ENCODE data around the gene YBX1.
"Not testable (repeated sequence)": the region's sequence is repeated elsewhere in the genome, so short reads cannot be mapped to it uniquely, and the experiment has no call there.

YBX1 gene

GRCh38 chr1:42750041-42750440 lies 67.8 kb downstream of the YBX1 start:
- no peak for DNase-seq (ENCODE audit: low read depth)

- not testable (repeated sequence) for DNase-seq (ENCODE audit: low read depth)
Measured at GRCh38 chr1:42751511-42752070, 69.4 kb downstream of the YBX1 start.

DNA sequence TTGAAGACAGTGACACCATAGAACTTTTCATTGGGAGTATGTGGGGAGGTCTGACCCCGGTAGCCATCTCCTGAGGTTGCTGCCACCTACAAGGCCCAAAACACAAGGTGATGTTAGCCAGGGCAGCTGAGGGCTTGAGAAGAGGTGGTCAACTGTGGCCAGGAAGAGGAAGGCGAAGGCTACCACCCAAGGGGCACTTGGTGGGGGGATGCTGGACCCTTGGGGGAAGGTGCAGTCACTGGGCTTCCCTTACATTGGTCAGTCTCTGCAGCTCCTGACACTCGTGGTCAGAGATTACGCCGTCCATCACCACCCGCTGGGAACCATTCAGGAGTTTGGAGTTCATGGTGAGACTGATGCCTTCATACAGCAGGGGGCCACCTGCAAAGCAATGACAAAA lies 70.1 kb downstream of the YBX1 start:
- DNase-seq (ENCODE audit: low read depth): no peak

DNA sequence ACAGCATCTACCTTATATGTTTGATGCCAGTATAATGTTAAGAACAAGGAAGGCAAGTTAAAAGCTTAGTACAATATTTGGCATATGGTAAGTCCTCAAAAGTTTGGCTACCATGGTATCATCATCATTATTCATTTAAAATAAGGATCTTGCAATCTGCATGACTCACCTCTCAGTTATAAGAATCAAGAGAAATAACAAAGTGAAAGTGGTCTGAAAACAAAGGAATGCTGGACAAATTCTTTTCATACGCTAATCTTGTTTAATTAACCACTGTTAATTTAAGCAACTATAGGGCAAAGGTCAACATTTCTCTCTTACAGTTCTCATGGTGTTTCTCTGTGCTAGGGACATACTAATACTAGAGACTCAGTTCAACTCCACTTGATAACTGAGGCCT lies 70.9 kb downstream of the YBX1 start:
- DNase-seq (ENCODE audit: low read depth): no peak

Data from stimulated activated CD8-positive, alpha-beta memory T cell treated with anti-CD3 and anti-CD28 coated beads, Interleukin-7, amount 100 ng/mL, for 24 hours (primary cell).